RPMI8226 (cell line): Measurements from ENCODE around the gene SLC22A1.
"Not testable (repeated sequence)": the region's sequence is repeated elsewhere in the genome, so short reads cannot be mapped to it uniquely, and the experiment has no call there.

Experiments
- DNase-seq: peaks from one replicate; pipeline ENCODE4 v3.0.0-alpha.2; 2015

SLC22A1 gene

GRCh38 chr6:160124605-160125004 lies 3.0 kb downstream of the SLC22A1 start:
- no peak for DNase-seq

- not testable (repeated sequence) for DNase-seq
Observed at GRCh38 chr6:160125105-160125504, 3.5 kb downstream of the SLC22A1 start.

GRCh38 chr6:160127270-160128124 lies 5.9 kb downstream of the SLC22A1 start:
- DNase-seq: no peak

- no peak for DNase-seq
Observed at GRCh38 chr6:160128125-160128683, 6.6 kb downstream of the SLC22A1 start.

- DNase-seq: no peak
Observed at GRCh38 chr6:160128879-160129516, 7.4 kb downstream of the SLC22A1 start.

- DNase-seq: no peak
Observed at GRCh38 chr6:160129881-160130615, 8.4 kb downstream of the SLC22A1 start.

- DNase-seq: no peak
Observed at GRCh38 chr6:160130729-160131484, 9.3 kb downstream of the SLC22A1 start.

GRCh38 chr6:160131636-160132296 lies 10.2 kb downstream of the SLC22A1 start:
- no peak for DNase-seq

GRCh38 chr6:160132297-160132637 lies 10.7 kb downstream of the SLC22A1 start:
- no peak for DNase-seq

- DNase-seq: no peak
Observed at GRCh38 chr6:160132776-160133338, 11.2 kb downstream of the SLC22A1 start.

GRCh38 chr6:160133441-160134336 lies 12.1 kb downstream of the SLC22A1 start:
- DNase-seq: no peak

GRCh38 chr6:160134337-160134751 lies 12.7 kb downstream of the SLC22A1 start:
- not testable (repeated sequence) for DNase-seq

GRCh38 chr6:160134779-160135547 lies 13.3 kb downstream of the SLC22A1 start:
- DNase-seq: no peak

- no peak for DNase-seq
Observed at GRCh38 chr6:160135907-160136655, 14.5 kb downstream of the SLC22A1 start.

GRCh38 chr6:160137130-160137988 lies 15.7 kb downstream of the SLC22A1 start:
- DNase-seq: no peak

GRCh38 chr6:160137989-160138835 lies 16.6 kb downstream of the SLC22A1 start:
- peak; percentile 58 for DNase-seq

GRCh38 chr6:160138839-160139419 lies 17.3 kb downstream of the SLC22A1 start:
- no peak for DNase-seq
